ENCODE results near the gene PPP2R3A.

- no peak for TF ChIP-seq EZH2 (IDR thresholded peaks at IDR 0.05; ENCODE audit: borderline replicate concordance, low read depth, low read length, severe bottlenecking)
- TF ChIP-seq, protein P1, sequence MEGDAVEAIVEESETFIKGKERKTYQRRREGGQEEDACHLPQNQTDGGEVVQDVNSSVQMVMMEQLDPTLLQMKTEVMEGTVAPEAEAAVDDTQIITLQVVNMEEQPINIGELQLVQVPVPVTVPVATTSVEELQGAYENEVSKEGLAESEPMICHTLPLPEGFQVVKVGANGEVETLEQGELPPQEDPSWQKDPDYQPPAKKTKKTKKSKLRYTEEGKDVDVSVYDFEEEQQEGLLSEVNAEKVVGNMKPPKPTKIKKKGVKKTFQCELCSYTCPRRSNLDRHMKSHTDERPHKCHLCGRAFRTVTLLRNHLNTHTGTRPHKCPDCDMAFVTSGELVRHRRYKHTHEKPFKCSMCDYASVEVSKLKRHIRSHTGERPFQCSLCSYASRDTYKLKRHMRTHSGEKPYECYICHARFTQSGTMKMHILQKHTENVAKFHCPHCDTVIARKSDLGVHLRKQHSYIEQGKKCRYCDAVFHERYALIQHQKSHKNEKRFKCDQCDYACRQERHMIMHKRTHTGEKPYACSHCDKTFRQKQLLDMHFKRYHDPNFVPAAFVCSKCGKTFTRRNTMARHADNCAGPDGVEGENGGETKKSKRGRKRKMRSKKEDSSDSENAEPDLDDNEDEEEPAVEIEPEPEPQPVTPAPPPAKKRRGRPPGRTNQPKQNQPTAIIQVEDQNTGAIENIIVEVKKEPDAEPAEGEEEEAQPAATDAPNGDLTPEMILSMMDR (IDR thresholded peaks at IDR 0.05; ENCODE audit: extremely low read depth in 1 of 2, insufficient read depth in 1 of 2, low read depth in 1 of 2, low read length in 2 of 2), result no peak
Measured at GRCh38 chr3:135944831-135945230, 20.7 kb upstream of the PPP2R3A start.

Measured in endothelial cell of umbilical vein (primary cell).